Smooth muscle cell (in vitro differentiated cells): ENCODE results near the gene MYO1D. TPM values are rescaled to one million over a fixed set of nuclear protein-coding genes. Genes with fewer than 3 reads are reported as not detected.
"Not testable (repeated sequence)": the region's sequence is repeated elsewhere in the genome, so short reads cannot be mapped to it uniquely, and the experiment has no call there.

ENCODE experiments used
- DNase-seq: peaks from one replicate; lab custom pipeline; 2025; ENCODE audit not compliant: unreplicated experiment; lab: John Stamatoyannopoulos, UW
- H2AFZ ChIP-seq: fragments of 200-600 bp; sonication (generic); 2 replicates; pipeline ENCODE4 v1.6.0; 2016; ENCODE audit warnings: antibody characterized with exemption, low read depth, mild to moderate bottlenecking
- H3F3A ChIP-seq: fragments of 200-600 bp; sonication (generic); 2 replicates; pipeline ENCODE4 v1.6.0; 2017; ENCODE audit warnings: antibody characterized with exemption, low read depth
- H3K27ac ChIP-seq: fragments of 200-600 bp; sonication (generic); 2 replicates; pipeline ENCODE4 v1.5.1; 2016; ENCODE audit warnings: low read depth, mild to moderate bottlenecking
- H3K27me3 ChIP-seq: fragments of 200-600 bp; sonication (generic); 2 replicates; pipeline ENCODE4 v1.6.1; 2016; ENCODE audit warnings: low read depth, mild to moderate bottlenecking
- H3K36me3 ChIP-seq: fragments of 200-600 bp; sonication (generic); 2 replicates; pipeline ENCODE4 v1.5.1; 2016; ENCODE audit warnings: low read depth
- H3K4me1 ChIP-seq: fragments of 200-600 bp; sonication (generic); 2 replicates; pipeline ENCODE4 v1.5.1; 2016; ENCODE audit warnings: low read depth
- H3K4me2 ChIP-seq: fragments of 200-600 bp; sonication (generic); 2 replicates; pipeline ENCODE4 v1.6.0; 2016; ENCODE audit warnings: mild to moderate bottlenecking
- H3K4me3 ChIP-seq: fragments of 200-600 bp; sonication (generic); 2 replicates; pipeline ENCODE4 v1.5.1; 2016; ENCODE audit warnings: mild to moderate bottlenecking
- H3K79me2 ChIP-seq: fragments of 200-600 bp; sonication (generic); 2 replicates; pipeline ENCODE4 v1.6.0; 2016; ENCODE audit warnings: low read depth, mild to moderate bottlenecking
- H3K9ac ChIP-seq: fragments of 200-600 bp; sonication (generic); 2 replicates; pipeline ENCODE4 v1.6.0; 2016; ENCODE audit warnings: low read depth
- H3K9me3 ChIP-seq: fragments of 200-600 bp; sonication (generic); replicated peaks from 2 replicates; pipeline ENCODE4 v1.5.1; 2016; ENCODE audit warnings: low read depth
- H4K20me1 ChIP-seq: fragments of 200-600 bp; sonication (generic); 2 replicates; pipeline ENCODE4 v1.6.0; 2016; ENCODE audit warnings: low read depth
- WGBS: methylation state at CpG from one replicate; pipeline ENCODE4 v1.1.7; 2016; ENCODE audit warnings: low lambda C conversion rate; 5-methylcytosine and 5-hydroxymethylcytosine counted together
- polyA plus RNA-seq: library from polyadenylated mRNA; unstranded; fragments of >200 nt; fragmentation: Nextera tagmentation; extraction: Ambion mirVana; gene quantifications from 2 replicates; pipeline ENCODE4 v1.2.1, GENCODE V29; 2016
- total RNA-seq: library from RNA; depleted of rRNA; stranded (reverse); fragments of >200 nt; gene quantifications from 2 replicates; pipeline ENCODE4 v1.2.3, GENCODE V29; 2014
- TF ChIP-seq, protein P1 (sequence below): fragments of 200-600 bp; sonication (generic); IDR thresholded peaks from 2 replicates; pipeline ENCODE4 v1.5.1; 2017; ENCODE audit warnings: borderline replicate concordance, mild to moderate bottlenecking, antibody characterized with exemption; ENCODE audit not compliant: insufficient read depth, poor library complexity, severe bottlenecking

The MYO1D gene
- total and polyA plus RNA-seq, 2 experiments from 2014 or later, result 13.9 to 35.7 TPM

GRCh38 chr17:32899236-32900013 lies 22.5 kb upstream of the MYO1D start:
- Histone ChIP-seq H3K36me3 (no peaks in the 10 kb centered on the region), H3K9me3 (no peaks in the 10 kb centered on the region), H3K79me2 (no peaks in the 10 kb centered on the region), H3K4me2 (no peak overlapping the region), H3K27ac (no peak overlapping the region), H2AFZ (no peak overlapping the region), H3K27me3 (no peaks in the 10 kb centered on the region), H3F3A (no peaks in the 10 kb centered on the region), H3K4me3 (no peak overlapping the region), H4K20me1 (no peaks in the 10 kb centered on the region), H3K9ac (no peak overlapping the region), H3K4me1 (no peaks in the 10 kb centered on the region)
- TF ChIP-seq, protein P1, sequence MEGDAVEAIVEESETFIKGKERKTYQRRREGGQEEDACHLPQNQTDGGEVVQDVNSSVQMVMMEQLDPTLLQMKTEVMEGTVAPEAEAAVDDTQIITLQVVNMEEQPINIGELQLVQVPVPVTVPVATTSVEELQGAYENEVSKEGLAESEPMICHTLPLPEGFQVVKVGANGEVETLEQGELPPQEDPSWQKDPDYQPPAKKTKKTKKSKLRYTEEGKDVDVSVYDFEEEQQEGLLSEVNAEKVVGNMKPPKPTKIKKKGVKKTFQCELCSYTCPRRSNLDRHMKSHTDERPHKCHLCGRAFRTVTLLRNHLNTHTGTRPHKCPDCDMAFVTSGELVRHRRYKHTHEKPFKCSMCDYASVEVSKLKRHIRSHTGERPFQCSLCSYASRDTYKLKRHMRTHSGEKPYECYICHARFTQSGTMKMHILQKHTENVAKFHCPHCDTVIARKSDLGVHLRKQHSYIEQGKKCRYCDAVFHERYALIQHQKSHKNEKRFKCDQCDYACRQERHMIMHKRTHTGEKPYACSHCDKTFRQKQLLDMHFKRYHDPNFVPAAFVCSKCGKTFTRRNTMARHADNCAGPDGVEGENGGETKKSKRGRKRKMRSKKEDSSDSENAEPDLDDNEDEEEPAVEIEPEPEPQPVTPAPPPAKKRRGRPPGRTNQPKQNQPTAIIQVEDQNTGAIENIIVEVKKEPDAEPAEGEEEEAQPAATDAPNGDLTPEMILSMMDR, result no peak
- no peak for DNase-seq
- 78% methylated on average over 2 of the region's 2 CpGs for WGBS

DNA sequence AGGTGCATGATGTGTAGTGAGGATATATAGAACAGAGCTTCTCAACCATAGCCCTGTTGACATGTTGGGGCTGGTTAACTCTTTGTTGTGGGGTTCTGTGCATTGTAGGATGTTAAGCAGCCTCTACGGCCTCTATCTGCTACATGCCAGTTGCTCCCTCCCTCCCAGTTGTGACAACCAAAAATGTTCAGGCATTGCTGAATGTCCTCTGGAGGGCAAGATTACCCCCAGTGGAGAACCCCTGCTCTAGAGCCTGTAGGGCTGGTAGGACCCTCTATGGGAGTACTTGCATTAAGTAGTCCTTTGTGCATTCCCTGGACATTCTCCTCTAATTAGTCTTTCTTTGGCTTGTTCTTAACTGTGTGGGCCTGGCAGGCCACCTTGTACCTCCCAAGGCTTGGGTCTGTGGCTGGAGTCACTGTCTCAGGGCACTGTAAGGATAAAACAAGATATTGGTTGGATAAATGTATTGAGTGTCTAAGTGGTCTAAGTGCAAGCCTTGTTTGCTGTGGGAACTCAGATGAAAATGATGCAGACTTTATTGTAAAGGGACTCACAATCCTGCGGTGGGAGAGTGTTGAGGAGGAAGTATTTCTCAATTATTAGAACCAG lies 19.8 kb upstream of the MYO1D start:
- TF ChIP-seq, protein P1, result no peak
- 89% methylated on average over 2 of the region's 2 CpGs for WGBS
- Histone ChIP-seq H3K9me3 (no peaks in the 10 kb centered on the region), H3F3A (no peaks in the 10 kb centered on the region), H3K27ac (no peak overlapping the region), H4K20me1 (no peaks in the 10 kb centered on the region), H3K27me3 (no peaks in the 10 kb centered on the region), H3K4me3 (no peak overlapping the region), H2AFZ (no peak overlapping the region), H3K9ac (no peak overlapping the region), H3K4me2 (no peak overlapping the region), H3K79me2 (no peaks in the 10 kb centered on the region), H3K36me3 (no peaks in the 10 kb centered on the region), H3K4me1 (no peaks in the 10 kb centered on the region)
- DNase-seq, result no peak

DNA sequence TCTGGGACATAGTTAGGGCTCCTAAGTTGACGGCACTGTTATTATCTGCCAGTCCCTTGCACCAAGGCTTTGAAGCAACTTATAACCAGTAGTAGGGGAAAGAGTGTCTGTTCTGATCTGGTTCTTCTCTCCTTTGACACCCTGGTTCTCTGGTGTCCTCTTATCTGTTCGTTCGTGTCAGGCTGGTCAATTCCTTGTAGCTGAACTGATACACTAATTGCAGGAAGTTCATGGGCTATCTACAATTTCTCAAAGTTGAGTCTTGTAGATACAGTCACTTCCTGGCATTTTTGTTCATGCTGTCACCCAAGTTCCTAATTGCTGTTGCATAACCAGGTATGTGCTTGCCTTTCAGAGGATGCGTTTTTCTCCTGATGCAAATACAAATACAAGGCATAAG lies 17.3 kb upstream of the MYO1D start:
- Histone ChIP-seq H3K36me3 (no peaks in the 10 kb centered on the region), H3K9me3 (no peaks in the 10 kb centered on the region), H3K27ac (no peak overlapping the region), H3K9ac (no peak overlapping the region), H3F3A (no peaks in the 10 kb centered on the region), H2AFZ (peak overlapping the region; percentile 29), H3K79me2 (no peaks in the 10 kb centered on the region), H4K20me1 (no peaks in the 10 kb centered on the region), H3K4me2 (no peak overlapping the region), H3K4me3 (no peak overlapping the region), H3K4me1 (no peaks in the 10 kb centered on the region), H3K27me3 (no peaks in the 10 kb centered on the region)
- 23% methylated on average over 4 of the region's 4 CpGs for WGBS
- TF ChIP-seq, protein P1, result no peak
- no peak for DNase-seq

DNA sequence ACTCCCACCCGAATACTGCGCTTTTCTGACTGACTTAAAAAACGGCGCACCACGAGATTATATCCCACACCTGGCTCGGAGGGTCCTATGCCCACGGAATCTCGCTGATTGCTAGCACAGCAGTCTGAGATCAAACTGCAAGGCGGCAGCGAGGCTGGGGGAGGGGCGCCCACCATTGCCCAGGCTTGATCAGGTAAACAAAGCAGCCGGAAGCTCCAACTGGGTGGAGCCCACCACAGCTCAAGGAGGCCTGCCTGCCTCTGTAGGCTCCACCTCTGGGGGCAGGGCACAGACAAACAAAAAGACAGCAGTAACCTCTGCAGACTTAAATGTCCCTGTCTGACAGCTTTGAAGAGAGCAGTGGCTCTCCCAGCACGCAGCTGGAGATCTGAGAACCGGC lies 10.5 kb upstream of the MYO1D start:
- H3K27ac ChIP-seq, H3F3A ChIP-seq, H3K4me3 ChIP-seq, H4K20me1 ChIP-seq, H3K4me1 ChIP-seq, H3K9ac ChIP-seq, H3K27me3 ChIP-seq, H2AFZ ChIP-seq, DNase-seq, H3K4me2 ChIP-seq, H3K9me3 ChIP-seq, H3K79me2 ChIP-seq, H3K36me3 ChIP-seq: not testable (repeated sequence)
- WGBS, result 57% methylated on average over 4 of the region's 14 CpGs

- H3K4me1 ChIP-seq, DNase-seq, H3K27me3 ChIP-seq, H4K20me1 ChIP-seq, H3K36me3 ChIP-seq, H3K27ac ChIP-seq, H3K4me2 ChIP-seq, H3K4me3 ChIP-seq, H3F3A ChIP-seq, H3K9me3 ChIP-seq, H3K9ac ChIP-seq, H3K79me2 ChIP-seq, H2AFZ ChIP-seq: not testable (repeated sequence)
- WGBS, result 89% methylated on average over 9 of the region's 16 CpGs
These were observed 10.0 kb upstream of the MYO1D start for GRCh38 chr17:32886951-32887350.
